ENCODE results near the gene OR11H6. TPM values are rescaled to one million over a fixed set of nuclear protein-coding genes. Genes with fewer than 3 reads are reported as not detected.
"Not testable (repeated sequence)": the region's sequence is repeated elsewhere in the genome, so short reads cannot be mapped to it uniquely, and the experiment has no call there.

OR11H6 gene
- polyA plus RNA-seq, 1 experiment = not detected

DNA sequence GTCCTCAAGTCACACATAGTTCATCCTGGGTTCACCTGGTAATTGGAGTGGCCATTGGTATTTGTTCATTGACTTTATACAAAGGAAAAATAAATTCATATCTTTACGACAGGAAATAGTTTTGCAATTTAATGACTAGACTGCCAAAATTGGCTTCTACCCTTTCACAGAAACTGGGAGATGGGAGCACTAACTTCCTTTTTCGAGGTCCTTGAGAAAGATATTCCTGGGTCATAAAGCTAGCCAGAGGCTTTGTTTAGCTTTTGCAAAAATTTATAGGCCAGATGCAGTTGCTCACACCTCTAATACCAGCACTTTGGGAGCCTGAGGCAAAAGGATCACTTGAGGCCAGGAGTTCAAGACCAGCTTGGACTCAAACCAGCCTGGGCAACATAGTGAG lies 43.0 kb upstream of the OR11H6 start:
- DNase-seq (ENCODE audit: low read depth, low spot score) = no peak
- TF ChIP-seq, protein P1, sequence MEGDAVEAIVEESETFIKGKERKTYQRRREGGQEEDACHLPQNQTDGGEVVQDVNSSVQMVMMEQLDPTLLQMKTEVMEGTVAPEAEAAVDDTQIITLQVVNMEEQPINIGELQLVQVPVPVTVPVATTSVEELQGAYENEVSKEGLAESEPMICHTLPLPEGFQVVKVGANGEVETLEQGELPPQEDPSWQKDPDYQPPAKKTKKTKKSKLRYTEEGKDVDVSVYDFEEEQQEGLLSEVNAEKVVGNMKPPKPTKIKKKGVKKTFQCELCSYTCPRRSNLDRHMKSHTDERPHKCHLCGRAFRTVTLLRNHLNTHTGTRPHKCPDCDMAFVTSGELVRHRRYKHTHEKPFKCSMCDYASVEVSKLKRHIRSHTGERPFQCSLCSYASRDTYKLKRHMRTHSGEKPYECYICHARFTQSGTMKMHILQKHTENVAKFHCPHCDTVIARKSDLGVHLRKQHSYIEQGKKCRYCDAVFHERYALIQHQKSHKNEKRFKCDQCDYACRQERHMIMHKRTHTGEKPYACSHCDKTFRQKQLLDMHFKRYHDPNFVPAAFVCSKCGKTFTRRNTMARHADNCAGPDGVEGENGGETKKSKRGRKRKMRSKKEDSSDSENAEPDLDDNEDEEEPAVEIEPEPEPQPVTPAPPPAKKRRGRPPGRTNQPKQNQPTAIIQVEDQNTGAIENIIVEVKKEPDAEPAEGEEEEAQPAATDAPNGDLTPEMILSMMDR (IDR thresholded peaks at IDR 0.05; ENCODE audit: low read depth, low read length) = no peak
- no peaks in the 10 kb centered on the region for H3K27me3 ChIP-seq (ENCODE audit: control insufficient read depth, insufficient read depth, low read length)
- CTCF ChIA-PET = no interaction called here
- H3K27ac ChIP-seq (ENCODE audit: low read depth, low read length) = no peak overlapping the region
- no peak overlapping the region for H3K4me3 ChIP-seq (ENCODE audit: low read depth, low read length)
- POLR2A ChIA-PET = no interaction called here
- peaks cover 14% of the 10 kb centered on the region for H3K9me3 ChIP-seq (ENCODE audit: control insufficient read depth, insufficient read depth, low read length)

DNA sequence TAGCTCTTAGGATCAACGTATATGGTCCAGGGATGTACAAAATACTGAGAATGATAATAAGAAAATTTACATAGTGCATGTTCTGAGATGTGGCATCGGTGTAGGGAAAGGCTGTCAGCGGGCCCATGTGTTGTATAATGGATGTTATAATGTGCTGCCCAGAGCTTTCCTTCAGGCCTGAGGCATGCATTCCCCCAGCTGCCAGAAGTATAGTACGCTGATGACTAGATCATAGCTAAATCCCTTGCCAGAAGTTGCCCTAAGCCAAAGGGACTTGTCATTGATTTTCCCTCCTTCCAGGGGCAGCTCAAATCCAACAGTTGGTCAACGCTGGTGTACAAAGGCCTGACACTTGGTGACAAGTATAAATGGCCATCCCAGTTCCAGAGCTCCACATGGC lies 39.3 kb upstream of the OR11H6 start:
- no peak for DNase-seq (ENCODE audit: low read depth, low spot score)
- POLR2A ChIA-PET = no interaction called here
- CTCF ChIA-PET = no interaction called here
- Histone ChIP-seq H3K27me3 (ENCODE audit: control insufficient read depth, insufficient read depth, low read length) (no peaks in the 10 kb centered on the region), H3K4me3 (ENCODE audit: low read depth, low read length) (no peak overlapping the region), H3K9me3 (ENCODE audit: control insufficient read depth, insufficient read depth, low read length) (peaks cover 17% of the 10 kb centered on the region; the same call in 1 of the 2 replicates), H3K27ac (ENCODE audit: low read depth, low read length) (no peak overlapping the region)
- TF ChIP-seq, protein P1 (IDR thresholded peaks at IDR 0.05; ENCODE audit: low read depth, low read length) = no peak

DNA sequence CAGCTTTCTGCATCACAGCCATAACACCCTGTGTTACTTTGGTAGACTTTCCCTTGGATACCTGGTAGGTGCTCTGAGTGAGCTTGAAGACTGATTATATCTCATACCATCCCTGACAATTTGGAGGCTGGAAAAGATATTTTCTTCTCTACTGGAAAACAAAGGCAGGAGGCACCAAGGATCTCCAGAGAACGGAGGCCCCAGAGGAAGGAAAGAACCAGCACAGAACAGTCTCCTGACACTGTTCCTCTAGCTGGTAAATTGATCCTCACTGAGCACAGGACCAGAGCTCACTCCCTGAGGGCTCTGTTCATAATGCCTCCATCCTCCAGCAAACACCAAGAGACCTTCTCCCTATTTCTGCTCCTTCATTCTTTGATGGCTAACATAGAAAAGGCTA lies 32.9 kb upstream of the OR11H6 start, which contains the start of gene OR11G2:
OR11G2 (plus strand) TSS at position 301 of the 400 bp plus-strand sequence. CDS start 6,542 bp downstream, outside the sequence.
- POLR2A ChIA-PET = no interaction called here

DNA sequence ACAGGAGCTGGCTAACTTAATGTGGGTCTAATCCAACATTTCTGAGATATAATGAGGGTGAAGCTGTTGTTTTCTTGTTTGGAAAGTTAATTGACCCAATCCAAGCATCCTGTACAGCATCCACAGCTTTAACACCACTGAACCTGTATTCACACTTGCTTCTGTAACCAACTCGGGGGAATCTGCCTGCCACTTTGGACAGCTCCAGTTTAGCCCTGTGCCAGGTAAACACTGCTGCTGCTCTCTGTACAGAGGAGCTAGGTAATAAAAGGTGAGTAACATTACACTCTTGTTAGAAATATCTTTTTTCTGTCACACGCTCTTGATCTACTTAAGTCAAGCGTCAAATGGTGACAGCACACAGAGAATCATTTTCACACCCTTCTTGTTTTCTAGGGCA lies 32.1 kb upstream of the OR11H6 start:
- no peak for DNase-seq (ENCODE audit: low read depth, low spot score)
- TF ChIP-seq, protein P1 (IDR thresholded peaks at IDR 0.05; ENCODE audit: low read depth, low read length) = no peak
- no peak overlapping the region for H3K4me3 ChIP-seq (ENCODE audit: low read depth, low read length)
- H3K27ac ChIP-seq (ENCODE audit: low read depth, low read length) = no peak overlapping the region
- ChIA-PET CTCF (no interaction called here), POLR2A (no interaction called here)
- no peaks in the 10 kb centered on the region for H3K27me3 ChIP-seq (ENCODE audit: control insufficient read depth, insufficient read depth, low read length)
- peaks cover 14% of the 10 kb centered on the region; the same call in 1 of the 2 replicates for H3K9me3 ChIP-seq (ENCODE audit: control insufficient read depth, insufficient read depth, low read length)

More for the DNA sequence above, 32.9 kb upstream of the OR11H6 start, which contains the start of gene OR11G2:
- Histone ChIP-seq H3K27me3 (ENCODE audit: control insufficient read depth, insufficient read depth, low read length) (no peaks in the 10 kb centered on the region), H3K27ac (ENCODE audit: low read depth, low read length) (no peak within 1 kb of the TSS), H3K4me3 (ENCODE audit: low read depth, low read length) (no peak within 1 kb of the TSS), H3K9me3 (ENCODE audit: control insufficient read depth, insufficient read depth, low read length) (peaks cover 14% of the 10 kb centered on the region; the same call in 1 of the 2 replicates)
- no peak for DNase-seq (ENCODE audit: low read depth, low spot score)
- CTCF ChIA-PET = no interaction called here
- TF ChIP-seq, protein P1 (IDR thresholded peaks at IDR 0.05; ENCODE audit: low read depth, low read length) = no peak

DNA sequence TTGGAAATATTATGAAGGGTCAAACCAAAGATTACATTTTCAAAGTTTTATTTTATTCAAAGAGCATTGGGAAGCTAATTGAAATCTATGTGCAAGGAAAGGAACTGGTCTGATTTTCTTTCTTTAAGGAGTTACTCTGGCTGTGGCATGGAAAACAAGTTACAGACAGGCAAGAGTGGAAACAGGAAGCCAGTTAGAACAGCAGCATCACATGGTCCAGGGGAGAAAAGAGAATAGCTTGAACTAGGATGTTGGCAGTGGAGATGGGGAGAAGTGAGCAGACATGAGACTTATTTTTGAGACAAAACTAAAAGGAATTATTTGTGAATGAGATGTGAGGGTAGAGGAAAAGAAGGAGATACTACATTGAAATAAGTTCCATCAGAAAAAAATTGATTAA lies 29.4 kb upstream of the OR11H6 start:
- Histone ChIP-seq H3K4me3 (ENCODE audit: low read depth, low read length) (no peak overlapping the region), H3K27ac (ENCODE audit: low read depth, low read length) (no peak overlapping the region), H3K9me3 (ENCODE audit: control insufficient read depth, insufficient read depth, low read length) (peaks cover 7% of the 10 kb centered on the region), H3K27me3 (ENCODE audit: control insufficient read depth, insufficient read depth, low read length) (no peaks in the 10 kb centered on the region)
- no peak for DNase-seq (ENCODE audit: low read depth, low spot score)
- TF ChIP-seq, protein P1 (IDR thresholded peaks at IDR 0.05; ENCODE audit: low read depth, low read length) = no peak
- CTCF ChIA-PET = no interaction called here
- POLR2A ChIA-PET = no interaction called here

DNA sequence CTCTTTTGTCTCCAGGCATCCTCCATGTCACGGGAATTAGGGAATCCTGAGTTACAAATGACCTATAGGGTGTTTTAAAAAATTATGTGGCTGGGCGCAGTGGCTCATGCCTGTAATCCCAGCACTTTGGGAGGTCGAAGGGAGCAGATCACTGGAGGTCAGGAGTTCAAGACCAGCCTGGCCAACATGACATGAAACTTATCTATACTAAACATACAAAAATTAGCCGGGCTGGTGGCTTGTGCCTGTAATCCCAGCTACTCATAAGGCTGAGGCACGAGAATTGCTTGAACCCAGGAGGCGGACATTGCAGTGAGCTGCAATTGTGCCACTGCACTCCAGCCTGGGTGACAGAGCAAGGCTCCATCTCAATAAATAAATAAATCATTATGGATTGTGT lies 28.3 kb upstream of the OR11H6 start:
- H3K27ac ChIP-seq (ENCODE audit: low read depth, low read length); H3K4me3 ChIP-seq (ENCODE audit: low read depth, low read length); POLR2A ChIA-PET; DNase-seq (ENCODE audit: low read depth, low spot score); H3K27me3 ChIP-seq (ENCODE audit: control insufficient read depth, insufficient read depth, low read length); CTCF ChIA-PET; H3K9me3 ChIP-seq (ENCODE audit: control insufficient read depth, insufficient read depth, low read length): not testable (repeated sequence)
